Stimulated activated CD8-positive, alpha-beta memory T cell treated with anti-CD3 and anti-CD28 coated beads, Interleukin-12 subunit alpha, Interleukin-12 subunit beta, amount 100 ng/mL, for 24 hours (primary cell): ENCODE measurements around the gene SETDB1.

Source experiments
- DNase-seq: peaks from one replicate; pipeline ENCODE4 v3.0.0-alpha.2; 2020; ENCODE audit errors: extremely low read depth

The SETDB1 gene

GRCh38 chr1:151005729-151006319 lies 79.7 kb downstream of the SETDB1 start:
- no peak for DNase-seq

- DNase-seq = no peak
Observed at GRCh38 chr1:151006327-151007052, 80.3 kb downstream of the SETDB1 start, which contains the start of gene MINDY1. Gene MINDY1, minus strand, starts transcription at chr1:151006902. Its CDS starts 4,285 bp downstream, at chr1:151002617.

GRCh38 chr1:151007853-151008243 lies 81.7 kb downstream of the SETDB1 start:
- no peak for DNase-seq

DNA sequence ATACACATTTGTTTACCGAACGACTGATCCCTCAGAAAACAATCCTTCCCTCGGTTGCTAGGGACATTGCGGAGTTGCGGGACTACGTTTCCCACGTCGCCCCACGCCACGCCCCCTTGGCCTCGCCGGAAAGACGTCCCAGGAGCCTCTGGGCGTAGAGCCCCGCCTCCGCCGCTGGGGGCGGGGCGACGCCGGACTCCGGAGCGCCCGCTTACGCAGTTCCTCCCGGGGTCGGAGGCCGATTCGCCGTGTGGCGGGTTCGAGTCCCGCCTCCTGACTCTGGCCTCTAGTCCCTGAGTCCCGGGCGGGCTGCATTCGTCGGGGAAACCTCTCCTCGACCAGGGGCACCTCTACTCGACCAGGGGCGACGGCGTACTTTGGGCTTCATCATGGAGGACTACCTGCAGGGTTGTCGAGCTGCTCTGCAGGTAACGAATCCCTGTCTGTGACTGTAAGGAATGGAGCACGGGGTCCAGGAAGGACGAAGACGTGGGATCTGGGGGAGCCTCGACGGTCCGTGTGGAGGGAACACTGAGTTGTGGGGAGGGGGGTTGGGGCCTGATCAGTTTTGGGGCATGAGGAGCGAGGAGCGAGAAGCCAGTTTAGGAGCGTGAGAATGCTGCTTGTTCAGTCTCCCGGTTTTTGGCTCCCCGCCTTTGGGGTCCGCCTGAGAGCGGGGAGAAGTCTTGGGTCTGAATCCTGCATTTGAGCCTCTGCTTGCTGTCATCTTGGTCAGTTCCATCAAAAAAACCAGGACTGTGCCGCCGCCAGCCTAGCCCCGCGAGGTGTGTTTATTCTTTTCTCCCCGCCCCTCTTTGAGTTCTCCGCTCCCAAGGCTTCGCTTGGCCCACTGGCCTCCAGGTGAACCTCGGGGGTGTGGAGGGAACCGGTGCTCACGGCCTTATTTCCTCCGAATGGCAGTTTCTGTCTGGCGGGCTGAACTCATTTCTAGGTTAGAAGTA lies 82.4 kb downstream of the SETDB1 start, which contains the start of gene PRUNE1:
Gene PRUNE1 (plus strand): TSS at position 206 of the 962 bp plus-strand sequence. CDS start 184 bp downstream, at position 390.
- peak; percentile 96 for DNase-seq

DNA sequence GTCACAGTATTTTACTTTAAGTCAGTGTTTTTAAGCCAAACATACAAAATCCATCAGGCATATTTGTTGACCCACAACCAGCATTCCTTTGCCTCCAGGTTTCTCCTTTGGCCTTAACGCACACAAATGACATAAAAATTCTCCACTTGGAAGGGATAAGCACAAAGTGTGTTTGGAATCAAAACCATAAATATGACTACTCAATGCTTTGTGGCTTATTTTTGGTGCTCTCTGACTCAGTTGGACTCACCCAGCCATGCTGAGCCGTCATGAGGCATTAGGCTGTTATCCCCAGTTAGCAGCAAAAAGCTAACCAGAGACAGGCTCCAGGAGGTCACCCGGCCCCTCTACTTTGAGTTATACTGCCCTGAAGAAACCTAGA lies 83.0 kb downstream of the SETDB1 start:
- DNase-seq = no peak

DNA sequence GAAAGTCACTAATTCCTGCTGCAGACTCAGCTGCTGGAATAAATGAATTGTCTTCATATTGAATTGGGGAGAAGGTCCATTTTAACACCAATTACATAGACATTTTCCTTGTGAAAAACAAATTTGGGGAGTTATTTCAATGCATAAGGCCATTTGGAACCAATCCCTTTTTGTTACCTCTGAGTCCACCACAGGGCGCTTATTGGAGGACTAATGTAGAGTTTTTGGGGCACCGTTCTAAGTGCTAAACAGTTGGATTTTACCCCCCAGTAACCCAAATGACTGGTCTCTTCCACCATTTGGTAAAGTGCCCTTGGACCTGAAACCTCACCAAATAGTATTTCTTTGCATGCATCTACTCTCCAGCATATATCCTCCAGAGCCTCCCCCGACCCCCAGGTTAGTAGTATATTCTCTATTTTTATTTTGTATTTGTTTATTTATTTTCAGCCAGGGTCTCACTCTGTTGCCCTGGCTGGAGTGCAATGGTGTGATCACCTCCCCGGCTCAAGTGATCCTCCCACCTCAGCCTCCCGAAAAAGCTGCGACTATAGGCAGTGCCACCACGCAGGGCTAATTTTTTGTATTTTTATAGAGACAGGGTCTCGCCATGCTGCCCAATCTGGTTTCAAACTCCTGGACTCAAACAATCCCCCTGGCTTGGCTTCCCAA lies 83.6 kb downstream of the SETDB1 start:
- no peak for DNase-seq

DNA sequence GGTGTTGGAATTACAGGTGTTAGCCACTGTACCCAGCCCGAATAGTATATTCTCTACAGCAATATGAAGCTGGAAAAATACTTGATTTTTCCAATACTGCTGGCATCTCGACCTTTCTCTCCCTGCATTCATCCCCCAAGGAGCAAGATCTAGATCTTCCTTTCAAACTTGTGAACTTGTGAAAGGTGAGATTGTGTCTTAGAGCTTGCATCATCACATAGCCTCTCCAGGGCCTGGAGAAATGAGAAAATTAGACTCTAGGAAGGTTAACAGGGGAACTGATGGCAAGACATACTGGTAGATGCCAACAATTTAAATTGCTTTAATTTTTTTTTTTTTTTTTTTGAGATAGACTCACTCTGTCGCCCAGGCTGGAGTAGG lies 84.2 kb downstream of the SETDB1 start:
- DNase-seq = no peak

GRCh38 chr1:151011154-151011850 lies 85.1 kb downstream of the SETDB1 start:
- DNase-seq = no peak

GRCh38 chr1:151012684-151013471 lies 86.7 kb downstream of the SETDB1 start:
- no peak for DNase-seq

GRCh38 chr1:151013518-151013917 lies 87.4 kb downstream of the SETDB1 start:
- no peak for DNase-seq
